ENCODE results near the gene IRF8.

IRF8 gene

GRCh38 chr16:85948138-85948509 is 49.2 kb downstream of the IRF8 start:
- Mint-ChIP-seq H3K4me3 (no peak overlapping the region), H3K36me3 (ENCODE audit: low read depth) (no peaks in the 10 kb centered on the region), H3K27ac (no peak overlapping the region), H3K27me3 (ENCODE audit: low read depth, poor library complexity) (peaks cover 65% of the 10 kb centered on the region), H3K9me3 (no peaks in the 10 kb centered on the region), H3K4me1 (peaks cover 6% of the 10 kb centered on the region)
- DNase-seq: no peak
- TF ChIP-seq CTCF (IDR thresholded peaks at IDR 0.05): no peak

- Mint-ChIP-seq H3K9me3 (no peaks in the 10 kb centered on the region), H3K27me3 (ENCODE audit: low read depth, poor library complexity) (peaks cover 62% of the 10 kb centered on the region), H3K4me1 (peaks cover 6% of the 10 kb centered on the region), H3K36me3 (ENCODE audit: low read depth) (no peaks in the 10 kb centered on the region), H3K27ac (no peak overlapping the region), H3K4me3 (no peak overlapping the region)
- TF ChIP-seq CTCF (IDR thresholded peaks at IDR 0.05): no peak
- no peak for DNase-seq
Measured at GRCh38 chr16:85948616-85949265, 49.8 kb downstream of the IRF8 start.

- no peak for DNase-seq
- no peak for TF ChIP-seq CTCF (IDR thresholded peaks at IDR 0.05)
- Mint-ChIP-seq H3K27me3 (ENCODE audit: low read depth, poor library complexity) (peaks cover 50% of the 10 kb centered on the region), H3K4me1 (peaks cover 6% of the 10 kb centered on the region), H3K27ac (no peak overlapping the region), H3K9me3 (no peaks in the 10 kb centered on the region), H3K4me3 (no peak overlapping the region), H3K36me3 (ENCODE audit: low read depth) (no peaks in the 10 kb centered on the region)
Measured at GRCh38 chr16:85950136-85950918, 51.4 kb downstream of the IRF8 start.

GRCh38 chr16:85952197-85952596 is 53.2 kb downstream of the IRF8 start:
- H3K4me1 Mint-ChIP-seq: peaks cover 9% of the 10 kb centered on the region
- H3K9me3 Mint-ChIP-seq: no peaks in the 10 kb centered on the region
- H3K36me3 Mint-ChIP-seq (ENCODE audit: low read depth): no peaks in the 10 kb centered on the region
- no peak for DNase-seq
- no peak for TF ChIP-seq CTCF (IDR thresholded peaks at IDR 0.05)
- peaks cover 46% of the 10 kb centered on the region for H3K27me3 Mint-ChIP-seq (ENCODE audit: low read depth, poor library complexity)
- no peak overlapping the region for H3K4me3 Mint-ChIP-seq
- H3K27ac Mint-ChIP-seq: no peak overlapping the region

GRCh38 chr16:85952811-85953210 is 53.8 kb downstream of the IRF8 start:
- Mint-ChIP-seq H3K9me3 (no peaks in the 10 kb centered on the region), H3K4me3 (no peak overlapping the region), H3K27ac (no peak overlapping the region), H3K4me1 (peaks cover 9% of the 10 kb centered on the region), H3K27me3 (ENCODE audit: low read depth, poor library complexity) (peaks cover 40% of the 10 kb centered on the region), H3K36me3 (ENCODE audit: low read depth) (no peaks in the 10 kb centered on the region)
- no peak for TF ChIP-seq CTCF (IDR thresholded peaks at IDR 0.05)
- DNase-seq: no peak

Data from nephron progenitor cell (in vitro differentiated cells).